Right renal pelvis (tissue), 4 donors: ENCODE data around the gene AFF1. TPM values are rescaled to one million over a fixed set of nuclear protein-coding genes. Genes with fewer than 3 reads are reported as not detected.

Experiments
- DNase-seq, 4 donors: peaks; one replicate each; pipeline ENCODE4 v3.0.0-alpha.2; 2013; ENCODE audit warnings: low read depth in 4 of 4, low spot score in 3 of 4, missing footprints in 1 of 4
- polyA plus RNA-seq, 4 donors: library from polyadenylated mRNA; unstranded; fragments of 120-200 nt; gene quantifications; one replicate each; pipeline ENCODE4 v1.2.1, GENCODE V29; 2013; ENCODE audit not compliant: insufficient read length in 4 of 4

AFF1 gene
- polyA plus RNA-seq, 4 donors: 44.1 to 59.5 (median 50.1) TPM

DNA sequence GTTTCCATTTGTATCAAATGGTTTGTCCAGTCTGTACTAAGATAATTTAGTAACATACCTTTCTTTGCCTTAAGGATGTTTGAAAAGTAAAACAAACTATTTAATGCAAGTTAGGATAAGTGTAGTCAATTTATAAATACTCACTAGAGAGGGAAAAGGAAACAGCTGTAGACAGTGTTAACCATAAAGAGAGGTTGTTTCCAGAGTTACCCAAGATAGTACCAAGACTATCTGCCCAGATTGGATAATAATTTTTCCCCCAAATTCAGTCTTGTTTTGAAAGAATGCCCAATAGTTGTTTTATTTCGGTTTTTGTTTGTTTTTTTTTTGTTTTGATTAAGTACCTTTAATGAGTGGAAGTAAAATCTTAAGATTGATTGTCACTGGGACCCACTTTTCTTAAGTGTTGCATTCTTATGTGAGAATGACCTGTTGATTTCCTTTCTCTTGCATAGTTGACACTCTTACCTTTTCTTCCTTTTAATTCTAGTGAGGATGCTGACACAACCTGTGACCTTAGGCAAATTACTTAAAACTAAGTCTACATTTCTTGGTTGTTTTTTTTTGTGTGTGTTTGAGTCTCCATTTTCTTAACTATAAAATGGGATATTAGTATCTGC, 12.8 kb downstream of the AFF1 start:
- no peak for DNase-seq

- no peak for DNase-seq
Observed at GRCh38 chr4:86948276-86948675, 13.5 kb downstream of the AFF1 start.

DNA sequence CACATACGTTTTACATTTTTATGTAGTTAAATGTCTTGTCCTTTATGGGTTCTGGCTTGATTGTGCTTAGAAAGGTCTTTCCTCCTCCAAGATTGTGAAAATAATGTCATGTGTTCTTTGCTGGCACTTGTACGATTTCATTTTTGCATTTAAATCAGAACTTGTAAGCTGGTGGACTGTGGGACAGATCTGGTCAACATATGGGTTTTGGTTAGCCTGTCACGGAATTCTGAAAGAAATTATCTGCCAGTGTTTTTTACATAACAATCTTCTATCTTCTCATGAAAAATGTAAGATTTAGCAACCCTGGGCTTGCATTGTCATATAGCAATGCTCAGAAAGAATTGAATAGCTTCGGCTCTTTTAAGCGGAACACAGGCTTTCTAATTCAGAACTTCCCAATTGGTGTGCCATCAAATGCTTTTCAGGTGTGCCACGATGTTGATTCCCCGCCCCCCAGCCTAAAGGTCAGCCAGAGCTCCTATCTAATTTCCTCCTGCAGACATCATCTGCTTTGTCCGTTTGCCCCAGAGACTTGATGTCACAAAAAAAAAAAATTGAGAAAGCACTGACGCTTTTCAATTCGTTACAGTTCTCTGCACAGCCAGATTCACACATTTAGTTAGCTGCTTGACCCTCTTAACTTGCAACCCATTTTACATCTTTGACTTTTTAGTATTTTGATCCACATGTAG, 16.2 kb downstream of the AFF1 start:
- no peak for DNase-seq

- DNase-seq: no peak
Observed at GRCh38 chr4:86955888-86956451, 21.2 kb downstream of the AFF1 start.

GRCh38 chr4:86957215-86957614, 22.4 kb downstream of the AFF1 start:
- DNase-seq: no peak

GRCh38 chr4:86959588-86960500, 25.0 kb downstream of the AFF1 start:
- no peak for DNase-seq

GRCh38 chr4:86960557-86960961, 25.7 kb downstream of the AFF1 start:
- no peak for DNase-seq

- no peak for DNase-seq
Observed at GRCh38 chr4:86961116-86961515, 26.3 kb downstream of the AFF1 start.

DNA sequence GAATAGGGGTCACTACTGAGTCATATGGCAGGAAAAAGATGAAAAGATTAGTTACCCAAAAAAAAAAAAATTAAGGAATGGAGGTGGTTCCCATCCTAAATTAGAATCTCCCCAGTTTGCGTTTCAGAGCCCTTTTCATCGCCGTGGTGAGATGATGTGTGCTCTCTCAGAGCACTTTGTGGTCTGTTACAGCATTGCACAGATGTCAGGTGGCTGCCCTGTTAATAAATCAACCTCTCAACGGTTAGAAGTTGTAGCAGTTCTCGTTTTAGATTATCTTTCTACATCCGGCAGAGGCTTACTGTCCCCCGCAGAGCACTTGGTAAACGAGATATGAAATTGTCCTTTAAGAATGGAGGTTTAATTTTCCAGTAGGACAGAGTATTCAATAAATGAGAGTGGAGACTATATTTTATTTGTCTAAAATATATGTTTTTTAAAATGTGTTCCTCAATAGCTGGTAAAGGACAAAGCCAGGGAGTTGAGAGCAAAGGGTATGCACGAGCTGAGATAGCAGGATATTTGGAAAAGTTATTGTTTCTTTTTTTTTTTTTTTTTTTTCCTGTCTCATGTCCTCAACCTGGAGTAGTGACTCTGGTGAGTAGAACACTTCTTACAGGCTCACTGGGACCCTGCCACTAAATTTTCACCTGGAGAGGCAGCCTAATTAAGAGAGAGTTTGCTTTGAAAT, 26.9 kb downstream of the AFF1 start:
- DNase-seq: peak in 1 of 4 donors; percentile 57

DNA sequence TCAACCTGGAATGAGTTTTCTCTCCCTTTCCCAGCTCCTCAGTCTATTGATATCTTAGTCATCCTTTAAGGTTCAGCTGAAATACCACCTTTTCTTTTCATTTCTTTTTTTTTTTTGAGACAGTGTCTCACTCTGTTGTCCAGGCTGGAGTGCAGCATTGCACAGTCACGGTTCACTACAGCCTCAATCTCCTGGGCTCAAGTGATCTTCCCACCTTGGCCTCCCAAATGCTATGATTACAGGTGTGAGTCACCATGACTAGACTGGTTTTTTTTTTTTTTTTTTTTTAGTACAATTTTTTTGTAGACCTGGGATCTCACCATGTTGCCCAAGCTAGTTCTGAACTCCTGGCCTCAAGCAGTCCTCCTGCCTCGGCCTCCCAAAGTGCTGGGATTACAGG, 28.9 kb downstream of the AFF1 start:
- no peak for DNase-seq

- no peak for DNase-seq
Observed at GRCh38 chr4:86965019-86965976, 30.5 kb downstream of the AFF1 start.

DNA sequence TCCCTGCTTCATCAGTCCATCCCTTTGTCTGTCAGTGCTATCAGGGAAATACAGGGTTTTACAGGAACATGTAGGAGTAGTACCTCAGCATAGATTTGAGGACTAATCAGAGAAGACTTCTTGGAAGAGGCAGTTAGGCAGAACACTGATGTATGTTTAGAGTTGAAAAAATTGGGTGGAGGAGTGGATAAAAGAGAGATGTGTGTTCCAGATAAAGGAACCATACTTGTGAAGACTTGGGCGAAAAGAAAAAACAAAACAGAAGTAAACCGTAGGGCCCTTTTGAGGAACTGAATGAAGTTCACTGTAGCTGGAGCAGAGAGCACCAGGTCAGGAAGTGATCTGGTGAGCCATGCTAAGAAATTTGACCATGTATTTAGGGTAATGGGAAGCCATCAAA, 32.3 kb downstream of the AFF1 start:
- no peak for DNase-seq

- DNase-seq: no peak
Observed at GRCh38 chr4:86967798-86968197, 33.0 kb downstream of the AFF1 start.

DNA sequence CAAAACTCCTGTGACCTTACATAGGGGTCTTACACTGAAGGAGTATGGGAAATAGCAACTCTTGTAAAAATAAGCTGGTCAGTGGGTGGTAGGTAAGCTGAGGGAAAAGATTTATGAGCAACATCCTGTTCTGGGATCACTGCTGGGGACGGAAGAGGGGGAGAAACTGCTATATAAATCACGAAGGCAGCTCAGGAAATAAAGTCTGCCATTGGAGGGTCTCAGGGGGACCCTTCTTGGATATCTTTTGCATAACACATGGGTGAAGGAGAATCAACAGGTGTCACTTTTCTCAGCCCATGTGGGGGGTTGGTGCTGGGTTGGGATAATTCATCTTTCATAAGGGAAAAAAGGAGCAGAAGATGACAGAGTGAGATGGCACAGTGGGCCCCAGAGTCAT, 33.7 kb downstream of the AFF1 start:
- DNase-seq: peak in 1 of 4 donors; percentile 56

DNA sequence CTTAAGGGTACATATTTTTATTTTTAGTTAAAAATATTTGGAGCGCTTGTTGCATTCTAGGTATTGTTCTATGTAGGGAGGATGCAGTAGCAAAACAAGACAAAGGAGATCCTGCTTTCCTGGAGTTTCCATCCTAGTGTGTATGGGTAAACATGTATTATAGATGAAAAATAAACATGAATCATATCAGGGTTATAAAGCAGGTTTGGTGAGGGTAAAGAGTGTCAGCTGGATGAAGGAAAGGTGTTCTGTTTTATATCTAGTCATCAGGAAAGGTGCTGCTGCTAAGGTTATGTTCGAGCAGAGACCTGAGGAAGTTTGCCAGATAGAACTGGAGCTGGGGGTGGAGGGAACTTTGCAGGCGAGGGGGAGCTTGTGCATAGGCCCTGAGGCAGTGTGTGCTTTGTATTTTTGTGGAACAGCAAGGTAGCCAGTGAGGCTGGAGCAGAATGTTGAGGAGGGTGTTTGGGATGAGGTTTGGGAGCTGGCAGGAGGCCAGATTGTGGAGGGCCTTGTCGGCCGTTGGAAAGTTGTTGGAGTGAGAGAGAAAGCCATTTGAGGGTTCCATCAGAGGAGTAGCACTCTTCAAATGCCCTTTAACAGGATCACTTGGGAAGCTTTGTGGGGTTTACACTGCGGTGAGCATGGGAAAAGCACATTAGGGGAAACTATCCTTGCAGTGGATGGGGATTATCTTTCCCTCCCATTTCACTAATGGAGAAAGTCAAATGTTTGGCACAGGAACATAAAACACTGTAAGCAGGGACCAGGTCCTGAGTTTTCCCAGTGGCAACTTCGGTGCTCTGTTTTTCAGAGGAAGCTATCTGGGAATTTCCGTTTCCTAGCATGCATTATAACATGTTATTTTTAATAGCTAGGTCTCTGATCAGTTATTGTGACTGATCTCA, 35.9 kb downstream of the AFF1 start:
- no peak for DNase-seq

- no peak for DNase-seq
Observed at GRCh38 chr4:86971355-86971683, 36.5 kb downstream of the AFF1 start.

DNA sequence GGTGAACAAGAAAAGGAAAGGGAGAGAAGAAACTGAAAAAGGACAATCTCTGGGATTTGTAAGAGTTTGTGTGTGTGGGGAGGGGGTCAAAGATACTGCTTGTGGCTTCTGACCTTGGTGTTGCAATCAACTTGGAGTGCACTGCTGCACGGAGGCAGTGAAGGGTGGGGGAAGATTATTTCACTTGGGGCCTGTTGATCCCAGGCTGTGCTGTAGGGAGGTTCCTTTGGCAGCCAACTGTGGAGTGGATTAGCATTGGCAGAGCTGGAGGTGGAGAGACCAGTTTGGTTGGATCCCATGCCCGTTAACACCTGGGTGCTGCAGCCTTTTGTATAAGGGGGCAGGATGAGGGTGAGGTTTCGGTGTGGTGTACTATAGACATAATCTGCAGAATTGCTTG, 38.2 kb downstream of the AFF1 start:
- DNase-seq: no peak

- DNase-seq: no peak
Observed at GRCh38 chr4:86973668-86974067, 38.9 kb downstream of the AFF1 start.
